ENCODE data around the gene ZNF789. TPM values are rescaled to one million over a fixed set of nuclear protein-coding genes. Genes with fewer than 3 reads are reported as not detected.
"Not testable (repeated sequence)": the region's sequence is repeated elsewhere in the genome, so short reads cannot be mapped to it uniquely, and the experiment has no call there.

Gene ZNF789
- total RNA-seq, 1 donor from 2014 or later = 38.3 TPM

GRCh38 chr7:99500637-99501009, 27.9 kb downstream of the ZNF789 start:
- CTCF ChIA-PET = interaction anchor here (0.7 to 1.0 kb wide), 2 partner anchors 27 to 53 kb away, joined by 3 read pairs; no protein-coding TSS in a partner anchor

GRCh38 chr7:99501236-99501635, 28.5 kb downstream of the ZNF789 start:
- DNase-seq; H3K27me3 Mint-ChIP-seq; H3K9me3 Mint-ChIP-seq; CTCF ChIA-PET; ATAC-seq (ENCODE audit: low read depth): not testable (repeated sequence)
- POLR2A ChIA-PET = interaction anchor here (1.3 to 3.3 kb wide), 7 partner anchors 28 to 115 kb away, joined by 4 to 49 read pairs (median 21); partner anchors contain the start of genes BUD31, FAM200A, PDAP1 and ZNF655
- intact Hi-C loops (cut with micrococcal nuclease) = loop anchor here (2.0 to 5.0 kb wide), 3 partner anchors 582 to 1751 kb away; no protein-coding TSS in a partner anchor
- Mint-ChIP-seq H3K36me3 (ENCODE audit: low read depth) (peaks cover 34% of the 10 kb centered on the region), H3K4me3 (peak overlapping the region; percentile 99), H3K4me1 (peaks cover 54% of the 10 kb centered on the region), H3K27ac (peak overlapping the region; percentile 51)

More at GRCh38 chr7:99500637-99501009, 27.9 kb downstream of the ZNF789 start:
- Mint-ChIP-seq H3K9me3 (no peaks in the 10 kb centered on the region), H3K36me3 (ENCODE audit: low read depth) (peaks cover 36% of the 10 kb centered on the region), H3K4me1 (peaks cover 49% of the 10 kb centered on the region), H3K27ac (peak overlapping the region; percentile 99), H3K4me3 (peak overlapping the region; percentile 99), H3K27me3 (no peaks in the 10 kb centered on the region)
- POLR2A ChIA-PET = interaction anchor here (0.6 to 3.3 kb wide), 14 partner anchors 10 to 929 kb away, joined by 3 to 49 read pairs (median 8); partner anchors contain the start of genes BUD31, FAM200A, MEPCE and PDAP1
- TF ChIP-seq CTCF (IDR thresholded peaks at IDR 0.05) = no peak
- ATAC-seq (ENCODE audit: low read depth) (no peak), DNase-seq (no peak)
- intact Hi-C loops (cut with micrococcal nuclease) = loop anchor here (1.0 to 5.0 kb wide), 7 partner anchors 28 to 1752 kb away; partner anchors contain the start of genes BUD31, FAM200A, PDAP1 and ZNF789

DNA sequence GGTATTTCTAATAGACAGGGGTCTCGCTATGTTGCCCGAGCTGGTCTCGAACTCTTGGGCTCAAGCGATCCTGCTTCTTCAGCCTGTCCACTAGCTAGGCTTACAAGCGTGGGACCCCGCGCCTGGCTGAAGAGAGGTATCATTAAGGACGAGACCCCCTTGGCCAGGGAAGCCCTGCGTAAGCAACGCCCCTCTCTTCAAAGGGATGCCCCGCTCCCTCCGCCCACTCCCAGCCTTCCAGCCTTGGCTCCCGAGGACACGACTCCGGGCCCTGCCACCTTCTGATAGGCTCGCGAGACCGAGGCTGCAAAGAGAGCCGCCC, 31.6 kb downstream of the ZNF789 start:
- POLR2A ChIA-PET = interaction anchor here (0.6 to 4.6 kb wide), 25 partner anchors 10 to 1714 kb away, joined by 3 to 69 read pairs (median 6); partner anchors contain the start of genes ARPC1A, ATP5MF, BUD31 and CPSF4
- DNase-seq (no peak), ATAC-seq (ENCODE audit: low read depth) (no peak)
- Mint-ChIP-seq H3K27me3 (no peaks in the 10 kb centered on the region), H3K9me3 (no peaks in the 10 kb centered on the region), H3K4me3 (peak overlapping the region; percentile 98), H3K27ac (peak overlapping the region; percentile 98), H3K36me3 (ENCODE audit: low read depth) (peaks cover 16% of the 10 kb centered on the region), H3K4me1 (peaks cover 43% of the 10 kb centered on the region)
- CTCF ChIA-PET = interaction anchor here (1.3 kb wide), 1 partner anchor 112 kb away, joined by 4 read pairs; the partner anchor contains the start of gene ZSCAN25
- intact Hi-C loops (cut with micrococcal nuclease) = loop anchor here (1.0 to 5.0 kb wide), 11 partner anchors 32 to 1748 kb away; partner anchors contain the start of genes ARPC1B, ATP5MF, BUD31 and FAM200A
- TF ChIP-seq CTCF (IDR thresholded peaks at IDR 0.05) = no peak

GRCh38 chr7:99504603-99505323, 32.1 kb downstream of the ZNF789 start, which contains the start of gene ZKSCAN5:
ZKSCAN5 (plus strand) TSS chr7:99504662; CDS start chr7:99506045, 1,383 bp downstream.
- intact Hi-C loops (cut with micrococcal nuclease) = loop anchor here (1.0 to 5.0 kb wide), 12 partner anchors 32 to 1748 kb away; partner anchors contain the start of genes ARPC1B, ATP5MF, BUD31 and CPSF4
- peak; percentile 84 for ATAC-seq (ENCODE audit: low read depth)
- Mint-ChIP-seq H3K4me1 (peaks cover 38% of the 10 kb centered on the region), H3K27ac (peak within 1 kb of the TSS; percentile 98), H3K4me3 (peak within 1 kb of the TSS; percentile 98), H3K27me3 (no peaks in the 10 kb centered on the region), H3K9me3 (no peaks in the 10 kb centered on the region), H3K36me3 (ENCODE audit: low read depth) (peaks cover 12% of the 10 kb centered on the region)
- ChIA-PET POLR2A (interaction anchor here (0.5 to 4.6 kb wide), 30 partner anchors 9 to 1713 kb away, joined by 3 to 69 read pairs (median 4); partner anchors contain the start of genes ARPC1A, ATP5MF, BUD31 and CPSF4), CTCF (interaction anchor here (1.3 kb wide), 1 partner anchor 112 kb away, joined by 4 read pairs; the partner anchor contains the start of gene ZSCAN25)
- peak; percentile 93 for DNase-seq
- TF ChIP-seq CTCF (IDR thresholded peaks at IDR 0.05) = no peak

DNA sequence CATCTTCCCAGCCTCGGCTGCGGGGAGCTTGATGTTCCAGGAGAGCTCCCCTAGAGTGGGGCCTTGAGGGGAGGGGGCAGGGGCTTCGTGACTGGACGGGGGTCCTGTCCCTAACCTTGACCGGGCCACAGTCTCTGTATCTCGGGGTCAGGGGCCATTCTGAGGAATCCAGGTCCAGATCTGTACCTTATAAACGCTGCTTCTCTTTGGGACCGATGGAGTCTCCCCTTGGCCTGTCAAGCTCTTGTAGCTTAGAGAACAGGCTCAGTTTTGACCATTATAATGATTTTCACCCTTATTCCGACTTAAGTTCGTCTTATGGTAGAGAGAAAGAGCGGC, 32.6 kb downstream of the ZNF789 start:
- Mint-ChIP-seq H3K27me3 (no peaks in the 10 kb centered on the region), H3K9me3 (no peaks in the 10 kb centered on the region), H3K36me3 (ENCODE audit: low read depth) (peaks cover 7% of the 10 kb centered on the region), H3K27ac (peak overlapping the region; percentile 98), H3K4me3 (peak overlapping the region; percentile 98), H3K4me1 (peaks cover 33% of the 10 kb centered on the region)
- ChIA-PET POLR2A (interaction anchor here (0.6 to 4.6 kb wide), 24 partner anchors 16 to 1713 kb away, joined by 3 to 69 read pairs (median 6); partner anchors contain the start of genes ARPC1A, ATP5MF, BUD31 and CPSF4), CTCF (no interaction called here)
- no peak for DNase-seq
- no peak for ATAC-seq (ENCODE audit: low read depth)
- intact Hi-C loops (cut with micrococcal nuclease) = loop anchor here (1.0 to 2.0 kb wide), 3 partner anchors 67 to 510 kb away; partner anchors contain the start of genes ARPC1B, CPSF4, PTCD1 and ZKSCAN1
- TF ChIP-seq CTCF (IDR thresholded peaks at IDR 0.05) = no peak
